Neutrophil (primary cell): ENCODE data around the gene ITGAD.
"Not testable (repeated sequence)": the region's sequence is repeated elsewhere in the genome, so short reads cannot be mapped to it uniquely, and the experiment has no call there.

Source experiments
- H3K27ac ChIP-seq: fragments of 200-600 bp; sonication (generic); 2 replicates; pipeline ENCODE4 v1.5.1; 2016; ENCODE audit warnings: mild to moderate bottlenecking, moderate library complexity
- H3K27me3 ChIP-seq: fragments of 200-600 bp; sonication (generic); 2 replicates; pipeline ENCODE4 v1.6.0; 2016; ENCODE audit warnings: mild to moderate bottlenecking
- H3K36me3 ChIP-seq: fragments of 200-600 bp; sonication (generic); 2 replicates; pipeline ENCODE4 v1.5.1; 2017
- H3K4me1 ChIP-seq, 2 experiments: fragments of 200-600 bp in 1 of 2; sonication (generic) in 1 of 2; 1 replicate in 1 of 2; 2 replicates in 1 of 2; pipeline versions ENCODE4 v1.5.1 to v1.6.1; 2013 to 2016; ENCODE audit warnings: low read depth in 1 of 2, low read length in 1 of 2, mild to moderate bottlenecking in 1 of 2, moderate library complexity in 1 of 2; ENCODE audit not compliant: control insufficient read depth in 1 of 2, insufficient read depth in 1 of 2
- H3K4me3 ChIP-seq, 2 experiments: fragments of 200-600 bp in 1 of 2; sonication (generic) in 1 of 2; 1 replicate in 1 of 2; 2 replicates in 1 of 2; pipeline ENCODE4 v1.5.1; 2013 to 2016; ENCODE audit warnings: low read depth in 1 of 2, low read length in 1 of 2, mild to moderate bottlenecking in 1 of 2, moderate library complexity in 1 of 2
- H3K9me3 ChIP-seq: fragments of 200-600 bp; sonication (generic); 2 replicates; pipeline ENCODE4 v1.5.1; 2016
- CTCF ChIP-seq: fragments of 200-600 bp; sonication (generic); IDR thresholded peaks from 2 replicates; pipeline ENCODE4 v1.5.1; 2016; ENCODE audit warnings: antibody characterized with exemption

The ITGAD gene

GRCh38 chr16:31435341-31436220, 42.4 kb downstream of the ITGAD start:
- Histone ChIP-seq H3K27ac (no peak overlapping the region), H3K4me3 (no peak overlapping the region), H3K36me3 (no peaks in the 10 kb centered on the region), H3K4me1 (no peaks in the 10 kb centered on the region), H3K9me3 (no peaks in the 10 kb centered on the region), H3K27me3 (no peaks in the 10 kb centered on the region)
- TF ChIP-seq CTCF, result no peak

- TF ChIP-seq CTCF, result no peak
- Histone ChIP-seq H3K4me3 (no peak overlapping the region), H3K27ac (no peak overlapping the region)
These were observed 43.3 kb downstream of the ITGAD start for GRCh38 chr16:31436221-31437045.

GRCh38 chr16:31438414-31438813, 45.3 kb downstream of the ITGAD start:
- no peak for TF ChIP-seq CTCF

More at GRCh38 chr16:31436221-31437045, 43.3 kb downstream of the ITGAD start:
- no peaks in the 10 kb centered on the region for H3K9me3 ChIP-seq
- H3K27me3 ChIP-seq, result no peaks in the 10 kb centered on the region
- H3K36me3 ChIP-seq, result no peaks in the 10 kb centered on the region
- H3K4me1 ChIP-seq, result no peaks in the 10 kb centered on the region

DNA sequence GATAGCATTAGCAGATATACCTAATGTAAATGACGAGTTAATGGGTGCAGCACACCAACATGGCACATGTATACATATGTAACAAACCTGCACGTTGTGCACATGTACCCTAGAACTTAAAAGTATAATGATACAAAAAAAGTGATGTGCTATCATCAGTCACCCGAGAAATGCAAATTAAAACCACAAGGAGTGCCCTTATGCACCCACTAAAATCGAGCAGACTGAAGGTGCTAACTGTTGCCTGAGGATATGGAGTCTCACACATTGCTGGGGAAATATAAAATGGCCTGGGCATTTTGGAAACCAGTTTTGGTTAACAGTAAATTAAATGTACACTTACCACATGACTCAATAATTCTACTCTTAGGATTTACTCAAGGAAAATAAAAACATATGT, 45.9 kb downstream of the ITGAD start:
- Histone ChIP-seq H3K4me1 (peaks cover 7 to 10% of the 10 kb centered on the region in 2 experiments), H3K27me3 (peaks cover 10% of the 10 kb centered on the region)
- not testable (repeated sequence) for H3K27ac ChIP-seq, H3K9me3 ChIP-seq, H3K36me3 ChIP-seq, H3K4me3 ChIP-seq

More at GRCh38 chr16:31438414-31438813, 45.3 kb downstream of the ITGAD start:
- H3K27ac ChIP-seq, result no peak overlapping the region
- H3K4me3 ChIP-seq, result no peak overlapping the region
- peaks cover 7 to 10% of the 10 kb centered on the region in 2 experiments for H3K4me1 ChIP-seq
- no peaks in the 10 kb centered on the region for H3K36me3 ChIP-seq
- no peaks in the 10 kb centered on the region for H3K9me3 ChIP-seq
- peaks cover 10% of the 10 kb centered on the region for H3K27me3 ChIP-seq

- H3K4me1 ChIP-seq, result peaks cover 7 to 10% of the 10 kb centered on the region in 2 experiments
- TF ChIP-seq CTCF, result no peak
- H3K36me3 ChIP-seq, result no peaks in the 10 kb centered on the region
- H3K27ac ChIP-seq, result no peak overlapping the region
- no peaks in the 10 kb centered on the region for H3K9me3 ChIP-seq
- no peak overlapping the region for H3K4me3 ChIP-seq
- peaks cover 10% of the 10 kb centered on the region for H3K27me3 ChIP-seq
These were observed 46.4 kb downstream of the ITGAD start for GRCh38 chr16:31439519-31439918.
